AG20443 (cell line): ENCODE data around the gene CDO1.

Source experiments
- DNase-seq: peaks from one replicate; pipeline ENCODE4 v3.0.0; 2012; ENCODE audit warnings: low spot score, mixed read lengths

The CDO1 gene

DNA sequence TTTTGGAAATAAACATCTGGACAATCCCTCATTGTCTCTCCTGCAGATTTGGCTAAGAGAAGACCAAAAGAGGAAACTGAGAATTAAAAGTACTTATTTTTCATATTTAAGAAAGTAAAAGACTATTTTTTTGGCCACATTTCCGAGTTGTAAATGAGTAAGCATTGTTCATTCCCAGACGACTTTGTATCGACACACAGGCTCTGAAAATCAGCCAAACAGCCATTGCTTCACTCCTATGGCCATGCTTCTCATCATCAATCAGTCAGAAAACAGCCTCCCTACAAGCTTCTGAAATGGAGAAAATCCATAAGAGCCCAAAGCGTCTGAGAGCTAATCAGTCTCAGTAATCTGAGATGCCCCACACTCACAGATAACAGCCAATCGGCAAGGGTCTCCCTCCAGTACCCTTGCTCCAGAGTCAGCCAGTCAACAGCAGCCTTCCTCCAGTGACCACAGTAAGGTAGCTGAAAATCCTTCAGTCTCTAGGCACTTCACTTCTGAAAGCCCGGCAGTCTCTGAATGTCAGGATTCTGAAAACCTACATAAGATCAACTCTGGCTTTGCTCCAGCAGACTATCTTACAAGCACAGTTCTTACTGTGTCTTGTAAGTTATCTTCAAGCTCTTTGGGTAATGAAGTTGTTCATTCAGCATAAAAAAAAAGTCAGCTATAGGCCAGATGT, 30.9 kb downstream of the CDO1 start:
- no peak for DNase-seq

DNA sequence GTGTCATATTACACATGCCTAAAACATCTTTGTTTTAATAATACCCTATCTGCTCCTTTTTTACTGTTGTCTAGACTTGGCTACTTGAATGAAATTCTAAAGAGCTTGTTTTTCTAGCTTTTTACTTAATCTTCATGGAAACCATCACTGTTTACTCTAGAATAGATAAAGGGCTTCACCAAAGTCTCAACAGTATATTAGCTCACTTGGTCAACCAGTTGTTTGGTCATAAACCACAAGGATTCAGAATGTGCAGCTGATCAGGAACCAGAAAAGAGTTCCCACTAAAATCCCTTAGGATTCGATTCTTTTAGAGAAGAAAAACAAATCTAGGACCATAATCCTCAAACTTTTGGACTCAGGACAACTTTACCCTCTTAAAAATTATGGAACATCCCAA, 38.0 kb downstream of the CDO1 start:
- no peak for DNase-seq

DNA sequence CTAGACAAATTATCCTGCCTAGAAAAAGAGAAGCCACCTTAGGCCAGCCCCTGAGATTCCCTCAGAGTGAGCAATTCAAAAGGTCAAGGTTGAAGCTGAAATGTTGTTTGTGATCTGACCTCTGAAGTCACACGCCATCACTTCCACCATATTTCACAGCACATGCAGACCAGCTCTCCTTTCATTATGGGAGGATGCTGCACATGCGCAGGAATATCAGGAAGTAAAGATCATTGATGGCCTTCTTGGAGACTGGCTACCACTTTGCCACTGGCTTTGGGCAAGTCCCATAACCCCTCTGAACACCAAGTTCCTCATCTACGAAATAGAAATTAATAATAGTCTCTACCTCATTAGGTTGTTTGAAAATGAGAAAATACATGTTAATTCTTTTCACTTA, 39.5 kb downstream of the CDO1 start:
- DNase-seq: no peak

DNA sequence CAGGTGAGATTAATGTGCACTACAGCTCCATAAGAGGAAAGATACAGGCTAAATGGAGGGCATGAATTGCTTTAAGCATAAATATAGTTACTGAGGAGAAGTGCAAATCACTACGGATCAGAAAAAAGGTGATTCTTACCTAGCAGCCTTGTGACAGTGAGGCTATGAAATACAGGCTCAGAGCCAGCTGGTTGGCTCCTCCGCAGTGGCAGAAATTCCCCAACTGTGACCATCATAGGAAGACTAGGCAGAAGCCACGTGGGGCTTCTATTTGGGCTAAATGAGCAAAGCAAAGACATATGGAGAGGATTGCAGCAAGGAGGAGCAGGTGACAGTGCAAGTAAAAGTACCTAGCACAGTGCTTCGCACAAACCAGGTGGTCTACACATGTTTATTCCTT, 40.5 kb downstream of the CDO1 start:
- no peak for DNase-seq

DNA sequence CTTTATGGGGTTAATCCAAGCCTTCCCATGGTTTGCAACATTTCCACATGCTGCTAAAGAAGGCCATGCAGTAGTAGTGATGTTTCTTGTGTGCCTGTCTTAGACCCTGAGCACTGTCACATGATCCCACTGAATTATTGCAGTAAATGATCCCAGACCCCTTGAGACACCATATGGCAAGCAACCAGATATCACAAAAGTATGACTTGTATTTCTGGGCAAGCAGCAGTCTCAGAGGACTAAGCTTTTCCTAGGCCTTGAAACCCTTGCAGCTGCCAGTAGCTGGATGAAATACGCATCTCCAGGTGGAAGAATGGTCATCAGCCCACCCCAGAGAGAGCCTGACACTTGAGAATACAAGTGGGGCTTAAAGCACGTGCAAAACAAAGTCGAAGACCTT, 41.8 kb downstream of the CDO1 start:
- DNase-seq: no peak

DNA sequence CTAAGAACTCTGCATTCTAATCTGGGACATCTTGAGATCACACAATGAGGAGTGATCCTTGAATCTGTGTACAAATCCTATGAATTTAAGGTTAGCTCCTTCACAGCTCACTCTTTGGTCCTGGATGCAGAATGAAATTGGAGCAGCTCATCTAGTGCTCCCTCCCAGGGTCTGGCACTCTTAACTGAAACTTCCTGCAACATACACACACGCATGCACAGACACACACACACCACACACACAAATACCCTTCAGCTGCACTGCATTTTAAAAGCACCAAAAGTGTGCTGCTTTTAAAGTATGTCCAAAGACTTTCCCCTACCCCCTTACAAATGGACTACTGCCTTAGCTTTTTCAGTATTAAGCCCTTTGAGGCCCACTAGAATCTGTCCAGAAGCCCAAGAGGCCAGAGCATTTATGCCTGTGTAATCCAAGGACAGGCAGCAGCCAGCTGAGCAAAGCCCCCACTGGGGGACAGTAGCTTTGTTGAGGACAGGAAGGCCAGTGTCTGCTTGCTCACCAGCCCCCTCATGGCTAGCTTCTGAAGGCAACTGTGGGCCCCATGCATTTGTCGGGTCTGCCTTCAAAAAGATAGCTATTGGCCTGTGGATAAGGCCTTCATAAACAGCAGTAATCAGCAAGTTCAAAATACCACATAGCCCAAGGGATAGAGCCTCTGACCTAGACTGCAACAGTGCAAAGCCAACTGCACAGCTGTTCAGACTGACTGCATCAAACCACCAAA, 43.6 kb downstream of the CDO1 start:
- no peak for DNase-seq

DNA sequence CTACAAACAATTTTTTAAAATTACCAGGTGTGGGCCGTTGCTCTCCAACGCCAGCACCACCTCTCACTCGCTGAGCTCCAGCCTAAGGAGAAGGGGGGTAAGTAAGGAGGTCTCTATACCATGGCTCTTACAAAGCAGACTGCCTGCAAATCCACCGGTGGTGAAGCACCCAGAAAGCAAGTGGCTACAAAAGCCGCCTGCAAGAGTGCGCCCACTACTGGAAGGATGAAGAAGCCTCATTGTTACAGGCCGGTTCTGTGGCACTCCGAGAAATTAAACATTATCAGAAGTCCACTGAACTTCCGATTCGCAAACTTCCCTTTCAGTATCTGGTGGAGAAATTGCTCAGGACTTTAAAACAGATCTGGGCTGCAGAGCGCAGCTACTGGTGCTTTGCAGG, 46.0 kb downstream of the CDO1 start:
- peak; percentile 39 for DNase-seq

DNA sequence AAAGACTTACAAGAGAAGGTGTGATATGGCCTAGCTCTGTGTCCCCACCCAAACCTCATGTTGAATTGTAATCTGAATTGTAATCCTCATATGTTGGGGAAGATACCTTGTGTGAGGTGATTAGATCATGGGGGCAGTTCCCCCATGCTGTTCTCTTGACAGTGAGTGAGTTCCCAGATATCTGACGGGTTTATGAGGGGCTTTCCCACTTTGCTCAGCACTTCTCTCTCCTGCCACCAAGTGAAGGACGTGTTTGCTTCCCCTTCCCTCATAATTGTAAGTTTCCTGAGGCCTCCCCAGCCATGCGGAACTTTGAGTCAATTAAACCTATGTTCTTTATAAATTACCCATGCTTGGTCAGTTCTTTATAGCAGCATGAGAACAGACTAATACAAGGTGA, 49.0 kb downstream of the CDO1 start:
- DNase-seq: no peak

DNA sequence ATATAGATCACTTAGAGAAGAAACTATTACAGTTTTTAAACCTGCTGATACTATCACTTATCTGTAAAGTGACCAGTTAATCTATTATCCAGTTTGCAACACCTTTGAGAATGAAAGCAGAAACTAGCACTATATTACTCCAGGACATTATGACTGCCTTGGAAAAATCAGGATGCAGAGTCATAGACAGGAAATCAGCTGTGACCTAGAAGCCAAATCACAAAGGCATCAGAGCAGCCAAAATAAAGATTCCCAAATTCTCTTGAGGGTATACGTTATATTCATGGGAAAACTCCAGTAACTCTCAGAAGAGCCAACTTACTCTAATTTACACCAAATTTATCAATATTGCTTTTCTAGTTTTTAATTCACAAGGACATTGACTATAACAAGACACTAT, 49.9 kb downstream of the CDO1 start:
- DNase-seq: no peak

DNA sequence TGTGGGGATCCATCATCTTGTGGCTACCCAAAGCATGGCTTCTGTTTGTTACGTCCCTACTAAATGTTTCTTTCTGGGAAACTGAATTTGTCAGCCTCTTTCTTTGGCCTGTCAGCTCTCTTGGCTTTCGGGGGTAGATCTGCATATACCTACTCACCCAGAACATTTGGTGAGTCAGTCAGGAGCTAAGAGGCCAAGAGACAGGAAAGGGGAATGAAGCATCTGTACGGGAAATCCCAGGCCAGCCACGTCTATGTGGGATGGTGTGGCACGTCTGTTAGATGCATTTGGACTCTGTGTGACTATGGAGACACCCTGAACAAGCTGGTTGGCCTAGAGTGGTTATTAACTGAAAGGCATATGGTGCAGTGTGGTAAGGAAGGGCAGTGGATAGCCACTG, 58.1 kb downstream of the CDO1 start:
- DNase-seq: no peak

DNA sequence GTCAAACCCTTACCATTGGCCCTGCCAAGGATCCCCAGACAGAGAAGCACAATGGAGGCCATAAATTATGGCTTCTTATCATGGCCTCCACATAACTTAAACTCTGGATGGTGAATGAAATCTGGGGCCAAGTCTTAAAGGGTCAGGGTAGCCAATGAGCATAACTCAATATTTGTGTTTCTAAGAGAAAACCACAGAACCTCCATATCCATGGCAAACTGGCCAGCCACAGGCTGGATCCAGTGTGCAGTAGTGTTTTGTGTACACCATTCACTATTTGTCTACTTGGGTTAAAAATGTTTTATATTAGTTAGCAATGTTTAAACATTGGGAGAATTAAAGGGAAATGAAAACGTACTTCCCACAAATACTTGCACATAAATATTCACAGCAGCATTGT, 60.8 kb downstream of the CDO1 start:
- DNase-seq: no peak
